Right ventricle myocardium superior (tissue), 1 donor: Measurements from ENCODE around the gene CDK10. TPM values are rescaled to one million over a fixed set of nuclear protein-coding genes. Genes with fewer than 3 reads are reported as not detected.

ENCODE experiments used
- ATAC-seq: fragments of 200-7000 bp; cut with Tn5 transposase; one replicate; pipeline ENCODE4 v1.9.1; 2020; ENCODE audit warnings: mild to moderate bottlenecking; ENCODE audit not compliant: poor library complexity
- DNase-seq: peaks from one replicate; pipeline ENCODE4 v3.0.0-alpha.2; 2020
- intact Hi-C: fragments of 100-400 bp; cut with DNase I; formaldehyde crosslinking; loops from one replicate; pipeline ENCODE4 v1.11.2; 2022
- long read RNA-seq: library from polyadenylated mRNA; unstranded; transcript quantifications from one replicate; pipeline ENCODE4 v2.0.0, GENCODE V29; 2021
- total RNA-seq: library from RNA; stranded (reverse); fragmentation: NEBNext Ultra II Directional; extraction: Animal tissue kit (Norgen Biotek cat#: 25700); gene quantifications from one replicate; pipeline ENCODE4 v1.2.1, GENCODE V29; 2021
- donor health status: DM: no; HTN: yes; CAD: no; lungs with severe emphysema.

CDK10 gene, protein sequence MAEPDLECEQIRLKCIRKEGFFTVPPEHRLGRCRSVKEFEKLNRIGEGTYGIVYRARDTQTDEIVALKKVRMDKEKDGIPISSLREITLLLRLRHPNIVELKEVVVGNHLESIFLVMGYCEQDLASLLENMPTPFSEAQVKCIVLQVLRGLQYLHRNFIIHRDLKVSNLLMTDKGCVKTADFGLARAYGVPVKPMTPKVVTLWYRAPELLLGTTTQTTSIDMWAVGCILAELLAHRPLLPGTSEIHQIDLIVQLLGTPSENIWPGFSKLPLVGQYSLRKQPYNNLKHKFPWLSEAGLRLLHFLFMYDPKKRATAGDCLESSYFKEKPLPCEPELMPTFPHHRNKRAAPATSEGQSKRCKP
- 20.7 TPM for total RNA-seq
- long read RNA-seq, partial matches to known transcripts = 2 of 43 reads
- long read RNA-seq, other reads (novel, unspliced or antisense) = 36 of 43 reads

DNA sequence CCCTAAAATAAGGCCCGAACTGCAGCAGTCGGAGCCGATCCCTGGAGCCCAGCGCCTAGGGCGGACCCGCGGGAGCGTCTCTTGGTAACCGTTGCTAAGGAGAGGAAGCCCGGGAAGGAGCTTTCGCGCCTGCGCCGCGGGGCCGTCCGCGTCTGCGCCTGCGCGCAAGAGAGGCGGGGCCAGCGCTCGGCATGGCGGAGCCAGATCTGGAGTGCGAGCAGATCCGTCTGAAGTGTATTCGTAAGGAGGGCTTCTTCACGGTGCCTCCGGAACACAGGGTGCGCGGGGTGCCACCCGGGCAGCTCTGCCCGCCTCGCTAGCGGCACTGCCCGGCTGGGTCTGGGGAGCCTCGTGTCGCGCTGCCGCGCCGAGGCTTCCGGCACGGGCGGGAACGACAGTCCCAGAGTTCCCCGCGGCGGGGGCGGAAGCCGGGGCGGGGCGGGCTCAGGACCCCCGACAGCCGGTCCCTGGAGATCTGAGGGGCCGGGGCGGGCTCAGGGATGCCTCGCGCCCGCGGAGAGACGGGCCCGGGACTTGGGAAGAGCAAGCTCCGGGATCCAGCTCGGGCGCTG, at the start of gene CDK10:
CDK10 (plus strand) TSS at position 170 of the 572 bp plus-strand sequence; CDS start at position 192, 22 bp downstream.
- DNase-seq = peak; percentile 90
- intact Hi-C loops = no loop called here

DNA sequence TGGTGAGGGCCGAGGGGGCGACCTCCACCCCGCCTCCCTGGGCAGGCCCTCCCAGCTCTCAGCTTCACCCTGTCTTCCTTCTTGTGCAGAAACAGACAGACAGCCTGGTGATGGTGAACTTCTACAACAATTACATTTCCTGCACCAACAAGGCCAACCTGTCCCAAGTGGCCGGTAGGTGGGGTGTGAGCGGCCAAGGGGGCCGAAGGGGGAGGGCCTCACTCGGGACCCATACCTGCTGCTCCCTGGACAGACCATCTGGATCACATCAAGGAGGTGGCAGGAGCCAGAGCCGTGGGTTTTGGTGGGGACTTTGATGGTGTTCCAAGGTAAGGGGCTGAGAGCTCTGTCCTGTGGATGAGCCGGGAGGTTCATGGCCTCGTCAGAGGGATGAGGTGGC, 49.1 kb upstream of the CDK10 start:
- ATAC-seq (no peak), DNase-seq (no peak)
- intact Hi-C loops = no loop called here

More for the DNA sequence above, at the start of gene CDK10:
- ATAC-seq = peak; percentile 97

DNA sequence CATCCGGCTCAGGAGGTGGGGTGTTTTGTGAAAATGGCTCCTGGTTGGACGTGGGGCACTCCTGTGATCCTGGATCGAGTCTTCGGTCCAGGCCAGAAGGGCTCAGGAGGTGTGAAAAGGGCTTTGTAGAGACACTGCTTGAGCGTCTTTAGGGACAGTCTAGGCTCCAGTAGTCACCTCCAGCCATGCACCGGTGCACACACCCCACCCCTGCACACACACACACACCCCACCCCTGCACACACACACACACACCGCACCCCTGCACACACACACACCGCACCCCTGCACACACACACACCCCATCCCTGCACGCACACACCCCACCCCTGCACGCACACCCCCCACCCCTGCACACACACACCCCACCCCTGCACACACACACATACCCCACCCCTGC, 48.0 kb upstream of the CDK10 start:
- intact Hi-C loops = no loop called here
- DNase-seq (no peak), ATAC-seq (no peak)

DNA sequence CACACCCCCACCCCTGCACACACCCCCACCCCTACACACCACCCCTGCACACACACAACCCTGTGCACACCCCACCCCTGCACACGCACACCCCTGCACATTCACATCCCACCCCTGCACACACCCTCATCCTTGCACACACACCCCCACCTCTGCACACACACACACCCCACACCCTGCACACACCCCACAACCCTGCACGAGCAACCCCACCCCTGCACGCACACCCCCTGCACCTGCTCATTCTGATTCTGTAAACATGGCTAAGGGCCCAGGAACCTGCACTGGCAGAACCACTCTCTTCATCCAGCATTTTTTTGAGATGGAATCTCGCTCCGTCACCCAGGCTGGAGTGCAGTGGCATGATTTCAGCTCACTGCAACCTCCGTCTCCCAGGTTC, 47.1 kb upstream of the CDK10 start:
- intact Hi-C loops = no loop called here
- ATAC-seq (no peak), DNase-seq (no peak)

DNA sequence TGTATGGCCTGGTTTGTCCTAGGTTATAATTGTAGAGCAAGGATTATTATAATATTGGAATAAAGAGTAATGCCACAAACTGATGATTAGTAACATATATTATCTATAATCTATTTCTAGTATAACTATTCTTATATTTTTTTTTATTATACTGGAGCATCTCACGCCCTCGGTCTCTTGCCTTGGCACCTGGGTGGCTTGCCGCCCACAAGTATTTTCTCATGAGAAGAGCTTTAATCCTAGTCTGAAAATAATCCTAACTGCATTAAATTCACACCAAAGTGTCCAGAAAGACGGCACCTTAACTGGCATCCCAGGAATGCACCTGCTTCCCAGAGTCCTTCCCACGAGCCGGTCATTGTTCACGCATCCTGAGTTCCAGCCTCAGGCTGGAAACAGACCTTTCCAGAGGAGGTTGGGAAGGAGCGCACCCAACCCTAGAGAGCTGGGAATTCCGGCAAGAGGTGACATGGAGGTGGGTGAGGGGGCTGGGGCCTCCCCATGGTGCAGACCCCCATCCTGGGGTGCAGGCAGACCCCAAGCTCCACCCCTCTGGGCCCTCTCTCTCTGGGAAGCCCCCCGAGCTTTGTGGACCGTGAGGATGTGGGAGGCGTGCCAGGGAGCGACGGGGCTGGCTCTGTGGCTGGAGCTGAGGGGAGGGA, 44.9 kb upstream of the CDK10 start:
- intact Hi-C loops = no loop called here
- ATAC-seq (no peak), DNase-seq (no peak)

DNA sequence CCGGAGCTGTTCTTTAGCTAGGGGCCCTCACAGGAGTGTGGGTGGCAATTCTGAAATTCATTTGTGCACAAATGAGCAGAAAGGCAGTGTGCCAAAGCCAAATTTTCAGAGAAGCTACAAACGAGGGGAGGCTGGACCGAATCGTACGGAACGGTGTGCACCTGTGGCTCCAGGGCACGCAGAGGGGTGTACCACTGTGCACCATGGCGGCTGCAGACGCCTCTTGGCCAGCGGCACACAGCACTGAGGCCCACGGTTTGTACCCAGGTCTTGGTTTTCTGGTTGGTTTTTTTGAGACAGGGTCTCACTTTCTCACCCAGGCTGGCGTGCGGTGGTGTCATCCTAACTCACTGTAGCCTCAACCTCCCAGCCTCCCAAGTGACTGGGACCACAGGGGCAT, 43.9 kb upstream of the CDK10 start:
- ATAC-seq (no peak), DNase-seq (no peak)
- intact Hi-C loops = no loop called here

DNA sequence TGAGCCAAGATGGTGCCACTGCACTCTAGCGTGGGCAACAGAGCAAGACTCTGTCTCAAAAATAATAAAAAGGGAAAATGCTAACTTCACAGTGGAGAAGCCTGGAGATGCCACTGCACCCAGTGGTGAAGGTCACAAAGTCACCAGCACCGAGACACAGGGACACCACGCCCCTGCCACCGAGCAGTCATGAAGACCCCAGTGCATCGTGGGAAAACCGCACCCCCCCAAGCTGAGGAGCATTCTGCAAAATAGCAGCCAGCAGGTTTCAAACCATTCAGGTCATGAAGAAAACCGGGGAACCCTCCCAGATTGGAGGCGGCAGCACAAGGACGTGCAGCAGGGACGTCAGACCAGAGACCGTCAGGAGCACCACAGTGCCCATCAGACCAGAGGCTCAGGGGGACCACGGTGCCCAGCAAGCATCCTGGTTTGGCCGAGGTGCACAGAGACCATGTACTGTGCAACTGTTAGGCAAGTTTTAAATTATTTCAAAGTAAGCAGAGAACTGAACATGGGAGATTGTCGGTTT, 42.7 kb upstream of the CDK10 start:
- ATAC-seq = no peak
- no peak for DNase-seq
- intact Hi-C loops = no loop called here

DNA sequence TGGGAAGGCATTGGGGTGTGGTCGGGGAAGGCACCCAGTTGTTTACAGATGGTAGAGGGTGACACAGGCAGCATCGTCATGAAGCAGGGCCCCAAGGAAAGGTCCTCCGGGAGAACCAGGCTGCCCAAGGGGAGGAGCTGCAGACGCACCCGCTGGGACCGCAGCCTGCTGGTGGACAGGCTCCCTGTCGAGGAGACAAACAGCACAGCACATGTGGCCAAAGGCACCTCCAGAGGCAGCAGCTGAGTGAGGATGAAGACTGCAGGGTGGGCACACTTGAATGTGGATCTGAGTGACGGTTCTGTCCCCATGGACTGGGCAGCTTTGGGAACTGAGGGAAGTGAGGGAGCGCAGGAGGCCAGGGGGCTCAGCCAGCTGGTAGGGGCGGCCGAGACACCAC, 41.4 kb upstream of the CDK10 start:
- no peak for DNase-seq
- intact Hi-C loops = no loop called here
- no peak for ATAC-seq

DNA sequence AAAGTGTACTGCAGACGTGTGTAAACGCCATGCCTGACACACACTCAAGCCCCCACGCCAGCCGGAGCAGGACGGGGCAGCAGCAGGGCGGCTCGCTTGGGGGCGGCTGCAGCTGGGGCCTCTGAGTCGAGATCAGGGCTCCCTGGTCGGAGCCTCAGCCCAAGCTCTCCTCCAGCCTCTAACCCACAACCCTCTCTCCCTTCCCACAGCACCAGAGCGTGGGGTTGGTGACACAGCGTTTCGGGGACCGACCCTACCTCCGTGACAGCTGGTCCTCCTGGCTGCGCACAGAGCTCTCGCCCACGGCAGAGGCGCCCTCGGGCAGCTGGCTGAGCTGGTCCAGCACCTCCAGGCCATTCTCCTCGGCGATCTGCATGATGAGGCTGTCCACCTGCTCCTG, 40.2 kb upstream of the CDK10 start:
- intact Hi-C loops = no loop called here
- DNase-seq (no peak), ATAC-seq (no peak)

DNA sequence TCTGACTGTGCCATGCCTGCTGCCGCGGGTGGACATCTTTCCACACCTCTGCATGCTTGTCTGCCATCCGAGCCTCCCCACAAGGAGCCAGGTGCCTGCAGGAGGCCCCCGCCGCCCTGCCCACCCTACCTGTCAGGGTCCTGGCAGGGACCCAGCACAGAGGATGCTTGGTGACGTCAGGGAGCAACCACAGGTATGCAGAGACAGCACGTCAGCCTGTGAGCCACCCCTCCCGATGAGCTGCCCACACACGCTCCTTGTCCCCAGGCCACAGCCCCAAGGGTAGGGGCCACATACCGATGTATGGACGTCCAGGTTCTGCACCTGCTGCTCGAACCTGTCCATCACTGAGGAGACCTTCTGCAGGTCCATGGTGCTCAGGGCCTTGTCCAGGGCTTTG, 39.6 kb upstream of the CDK10 start:
- no peak for DNase-seq
- intact Hi-C loops = no loop called here
- ATAC-seq = no peak

DNA sequence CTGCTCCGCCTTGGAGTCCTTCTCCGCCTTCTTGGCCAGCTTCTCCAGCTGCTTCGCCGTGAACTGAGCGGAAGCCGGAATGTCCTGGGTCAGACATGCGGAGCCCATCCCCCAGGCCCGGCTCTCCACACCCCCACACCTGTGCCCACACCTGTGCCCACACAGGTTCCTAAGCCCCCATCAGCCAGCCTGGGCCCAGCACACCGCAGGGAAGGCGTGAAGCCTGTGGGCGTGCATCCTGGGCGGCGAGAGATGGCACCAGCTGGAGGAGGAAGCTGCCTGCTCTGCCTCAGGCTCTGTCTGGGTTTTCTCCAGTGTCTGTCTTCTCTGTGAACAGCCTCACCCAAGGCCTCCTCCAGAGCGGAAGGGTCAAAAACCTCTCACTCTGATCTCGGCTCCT, 34.9 kb upstream of the CDK10 start:
- no peak for DNase-seq
- no peak for ATAC-seq
- intact Hi-C loops = no loop called here

DNA sequence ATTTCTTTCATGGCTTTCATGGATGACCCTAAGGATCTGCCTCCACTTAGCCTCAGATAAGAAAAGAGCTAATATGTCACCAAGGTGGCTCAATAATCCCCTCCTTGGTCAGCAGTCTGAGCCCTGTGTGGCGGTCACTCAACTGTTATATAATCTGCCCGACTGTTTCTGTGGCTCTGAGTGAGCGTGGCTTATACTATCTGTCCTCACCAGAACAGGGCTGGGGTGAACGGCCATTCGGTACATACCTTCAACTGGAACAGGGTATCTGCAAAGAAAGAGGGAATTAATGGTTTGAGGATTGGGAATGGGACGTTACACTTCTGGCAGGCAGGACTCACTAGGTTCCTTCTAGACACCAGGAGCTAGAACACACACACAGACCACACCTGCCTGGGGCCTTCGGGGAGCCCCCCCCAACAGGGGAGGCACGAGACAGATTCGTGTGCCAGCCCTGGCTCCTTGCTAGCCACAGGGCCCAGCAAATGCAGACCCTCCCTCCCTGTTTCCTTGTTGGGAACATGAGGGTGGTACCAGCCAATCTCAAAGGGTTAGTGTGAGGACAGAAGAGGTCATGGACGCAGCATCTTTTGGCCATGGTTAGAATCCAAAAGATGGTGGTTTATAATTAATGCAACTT, 32.7 kb upstream of the CDK10 start:
- DNase-seq = peak; percentile 30
- intact Hi-C loops = no loop called here
- no peak for ATAC-seq

DNA sequence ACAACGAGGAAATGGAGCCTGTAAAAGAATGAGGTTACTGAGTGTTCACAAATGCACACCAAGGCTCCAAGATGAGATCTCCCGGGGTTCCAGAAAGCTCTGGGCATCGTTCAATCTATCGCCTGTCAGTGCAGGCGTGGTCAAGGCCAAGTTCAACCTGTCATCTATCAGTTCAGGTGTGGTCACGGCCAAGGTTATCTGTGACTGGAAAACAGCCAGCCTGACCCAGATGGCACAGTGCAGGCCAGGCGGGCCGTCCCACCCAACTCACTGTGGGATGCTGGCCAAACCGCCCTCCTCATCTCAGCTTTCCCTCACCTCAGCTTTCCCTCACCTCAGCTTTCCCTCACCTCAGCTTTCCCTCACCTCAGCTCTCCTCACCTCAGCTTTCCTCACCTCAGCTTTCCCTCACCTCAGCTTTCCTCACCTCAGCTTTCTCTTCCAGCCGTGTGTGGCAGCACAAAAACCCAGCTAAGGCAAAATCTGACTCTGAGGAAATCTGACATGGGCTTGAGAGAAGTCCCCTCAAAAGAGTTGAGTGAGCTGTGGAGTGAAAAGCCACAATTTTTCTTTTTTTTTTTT, 31.3 kb upstream of the CDK10 start:
- DNase-seq (no peak), ATAC-seq (no peak)
- intact Hi-C loops = no loop called here

DNA sequence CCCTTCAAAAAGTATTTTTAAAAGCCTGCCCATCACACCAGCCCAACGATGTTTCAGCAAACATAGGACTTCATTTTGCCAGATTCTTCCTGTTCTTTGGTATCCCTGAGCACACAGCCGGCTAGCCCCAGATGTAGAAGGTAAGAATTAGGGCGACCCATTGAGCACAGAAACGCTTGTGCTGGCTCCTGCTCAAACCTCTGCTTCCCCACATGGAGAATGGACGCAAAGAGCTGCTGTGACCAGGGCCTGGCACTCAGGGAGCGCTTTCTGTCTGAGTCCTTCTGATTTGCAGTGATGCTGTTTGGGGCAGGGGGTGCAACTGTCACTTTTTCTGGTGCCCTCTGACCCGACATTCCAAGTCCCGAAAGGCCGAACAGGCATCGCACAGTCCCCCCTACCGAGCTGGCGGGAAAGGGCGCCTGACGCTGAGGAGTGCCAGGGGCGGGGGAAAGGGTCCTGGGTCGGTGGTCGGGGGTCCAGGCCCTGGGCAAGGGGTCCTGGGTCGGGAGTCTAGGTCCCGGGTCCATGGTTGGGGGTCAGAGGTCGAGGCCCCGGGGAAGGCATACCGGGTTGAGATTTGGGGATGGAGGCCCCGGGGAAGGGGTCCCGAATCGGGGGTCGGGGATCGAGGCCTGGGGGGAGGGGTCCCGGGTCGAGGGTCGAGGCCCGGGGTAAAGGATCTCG, 29.9 kb upstream of the CDK10 start:
- DNase-seq (peak; percentile 35), ATAC-seq (no peak)
- intact Hi-C loops = no loop called here

DNA sequence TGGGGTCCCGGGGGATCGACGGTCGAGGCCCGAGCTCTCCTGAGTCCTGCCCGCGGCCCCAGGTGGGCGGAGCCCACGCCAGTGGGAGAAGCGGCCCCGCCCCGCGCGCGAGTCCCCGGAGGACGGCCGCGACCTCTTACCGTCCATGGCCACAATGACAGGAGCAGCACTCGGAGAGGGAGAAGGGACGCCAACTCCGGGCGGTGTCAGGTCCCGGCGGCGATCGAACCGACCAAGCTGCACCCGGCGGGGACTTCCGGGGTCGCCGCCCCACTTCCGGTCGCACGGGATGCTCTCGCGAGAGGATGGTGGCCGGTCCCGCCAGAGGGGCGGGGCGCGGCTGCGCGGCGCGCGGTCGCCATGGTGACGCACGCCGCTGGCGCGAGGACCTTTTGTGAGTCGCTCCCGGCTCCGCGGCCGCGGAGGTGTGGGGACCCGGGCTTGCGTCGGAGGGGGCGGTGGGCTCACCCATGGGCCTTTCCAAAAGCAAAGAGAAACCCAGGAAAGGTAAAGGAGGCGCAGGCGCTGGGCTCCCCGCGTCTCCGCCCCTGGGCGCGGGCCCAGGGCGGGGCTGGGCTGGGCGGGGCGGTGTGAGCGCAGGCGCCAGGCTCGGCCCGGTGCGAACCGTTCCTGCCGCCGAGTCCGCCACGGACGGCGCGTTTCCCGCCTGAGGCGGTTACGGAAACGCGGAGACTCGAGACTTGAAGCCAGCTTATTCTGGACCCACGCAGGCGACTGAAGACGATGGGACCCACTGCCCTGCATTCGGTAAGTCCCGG, 28.9 kb upstream of the CDK10 start, which contains the start of the genes CHMP1A and SPATA33:
CHMP1A (minus strand) TSS at position 267 of the 779 bp plus-strand sequence; CDS start at position 147, 120 bp downstream.
SPATA33 (plus strand) TSS at position 395 of the 779 bp plus-strand sequence; CDS start at position 471, 76 bp downstream.
- peak; percentile 99 for ATAC-seq
- intact Hi-C loops = no loop called here
- DNase-seq = peak; percentile 94

DNA sequence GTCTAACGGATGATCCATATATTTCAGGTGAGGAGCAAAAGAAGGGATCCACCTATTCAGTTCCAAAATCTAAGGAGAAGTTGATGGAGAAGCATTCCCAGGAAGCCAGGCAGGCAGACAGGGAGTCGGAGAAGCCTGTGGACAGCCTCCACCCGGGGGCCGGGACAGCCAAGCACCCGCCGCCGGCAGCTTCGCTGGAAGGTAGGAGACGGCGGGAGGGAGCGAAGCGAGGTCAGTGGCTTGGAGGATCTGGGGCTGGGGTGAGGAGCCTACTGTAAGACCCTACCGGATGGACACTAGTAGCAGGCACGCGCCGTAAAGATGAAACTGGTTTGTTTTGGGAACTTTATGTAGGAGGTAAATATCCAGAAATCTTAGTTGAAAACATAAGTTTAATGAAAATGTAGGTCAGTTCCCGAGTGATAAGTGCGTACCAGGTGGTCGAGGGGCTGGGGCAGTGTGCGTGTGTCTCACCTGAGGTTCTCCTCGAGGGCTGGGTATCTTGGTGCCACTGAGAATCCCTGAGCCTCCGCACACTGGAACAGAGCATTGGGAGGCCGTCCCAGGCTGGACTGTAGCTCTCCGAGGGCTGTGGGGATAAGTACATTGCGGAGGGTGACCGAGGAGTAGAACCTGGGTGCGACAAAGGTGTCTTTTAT, 28.1 kb upstream of the CDK10 start:
- intact Hi-C loops = no loop called here
- DNase-seq (no peak), ATAC-seq (peak; percentile 14)

DNA sequence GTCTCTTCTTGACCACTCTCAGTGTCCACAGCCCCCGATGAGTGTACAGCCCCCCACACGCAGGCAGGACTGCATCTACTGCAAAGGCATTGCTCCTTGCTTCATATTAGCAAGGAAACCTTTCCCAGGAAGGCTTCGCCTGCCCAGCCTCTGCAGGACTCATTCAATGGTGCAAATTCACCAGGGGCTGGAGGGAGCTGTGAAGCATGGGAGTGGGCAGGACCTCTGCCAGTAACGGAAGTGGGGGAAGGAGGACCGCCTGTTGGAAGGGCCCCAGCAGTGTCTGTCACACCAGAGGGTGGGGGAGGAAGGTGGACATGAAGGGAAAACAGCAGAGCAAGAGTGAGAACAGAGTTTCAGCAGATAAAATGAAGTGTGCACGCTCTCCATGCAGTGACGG, 26.3 kb upstream of the CDK10 start:
- DNase-seq (no peak), ATAC-seq (no peak)
- intact Hi-C loops = no loop called here
